HCT116 (cell line): Measurements from ENCODE around the gene RAB3GAP1.
"Not testable (repeated sequence)": the region's sequence is repeated elsewhere in the genome, so short reads cannot be mapped to it uniquely, and the experiment has no call there.

Experiments used
- CTCF ChIP-seq, 3 experiments: fragments of 200-600 bp in 1 of 3; sonication (generic) in 1 of 3; IDR thresholded peaks in 2 of 3; conservative IDR thresholded peaks in 1 of 3; 2 replicates each; pipeline ENCODE4 v1.5.1; 2012 to 2017; ENCODE audit warnings: low read depth in 2 of 3, low read length in 2 of 3, antibody characterized with exemption in 1 of 3, borderline replicate concordance in 1 of 3, control low read depth in 1 of 3, mild to moderate bottlenecking in 1 of 3, mixed read lengths in 1 of 3, mixed run types in 1 of 3, moderate library complexity in 1 of 3; ENCODE audit not compliant: insufficient read depth in 1 of 3
- EZH2 ChIP-seq: fragments of 200-600 bp; sonication (generic); IDR thresholded peaks from 2 replicates; pipeline ENCODE4 v1.6.1; 2017; ENCODE audit warnings: antibody characterized with exemption, mixed run types
- POLR2A ChIP-seq: IDR thresholded peaks from 2 replicates; pipeline ENCODE4 v1.7.0; 2011; ENCODE audit warnings: borderline replicate concordance; ENCODE audit not compliant: insufficient read depth, insufficient read length; ENCODE audit errors: extremely low read depth
- SP1 ChIP-seq: IDR thresholded peaks from 2 replicates; pipeline ENCODE4 v1.6.1; 2012; ENCODE audit warnings: low read depth
- YY1 ChIP-seq: IDR thresholded peaks from 2 replicates; pipeline ENCODE4 v1.6.1; 2011; ENCODE audit warnings: low read length, low read depth, moderate library complexity, mild to moderate bottlenecking; ENCODE audit not compliant: insufficient replicate concordance; ENCODE audit errors: extremely low read depth
- TF ChIP-seq, protein P1 (sequence below): IDR thresholded peaks from 2 replicates; pipeline ENCODE4 v1.6.1; 2012

DNA sequence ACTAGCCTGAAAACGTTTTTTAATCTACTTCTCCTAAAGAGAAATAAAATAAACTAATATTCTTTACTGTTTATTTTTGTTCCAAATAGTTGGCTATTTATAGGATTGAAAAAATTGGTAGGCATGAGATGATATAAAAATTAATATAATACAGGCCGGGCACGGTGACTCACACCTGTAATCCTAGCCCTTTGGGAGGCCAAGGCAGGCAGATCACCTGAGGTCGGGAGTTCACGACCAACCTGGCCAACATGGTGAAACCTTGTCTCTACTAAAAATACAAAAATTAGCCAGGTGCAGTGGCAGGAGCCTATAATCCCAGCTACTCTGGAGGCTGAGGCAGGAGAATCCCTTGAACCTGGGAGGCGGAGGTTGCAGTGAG is 69.6 kb downstream of the RAB3GAP1 start:
- not testable (repeated sequence) for TF ChIP-seq CTCF (IDR thresholded peaks at IDR 0.05 in 2 of 3, conservative IDR thresholded peaks at IDR 0.05 in 1 of 3; ENCODE audit: borderline replicate concordance in 1 of 3, insufficient read depth in 1 of 3, low read depth in 2 of 3, low read length in 2 of 3); POLR2A; EZH2; SP1; YY1
- TF ChIP-seq, protein P1, sequence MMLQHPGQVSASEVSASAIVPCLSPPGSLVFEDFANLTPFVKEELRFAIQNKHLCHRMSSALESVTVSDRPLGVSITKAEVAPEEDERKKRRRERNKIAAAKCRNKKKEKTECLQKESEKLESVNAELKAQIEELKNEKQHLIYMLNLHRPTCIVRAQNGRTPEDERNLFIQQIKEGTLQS = not testable (repeated sequence)
